Heart left ventricle (tissue), 16 donors: ENCODE measurements around the gene HS6ST1. TPM values are rescaled to one million over a fixed set of nuclear protein-coding genes. Genes with fewer than 3 reads are reported as not detected.

Experiments used
- ATAC-seq, 4 donors: fragments of 200-7000 bp; cut with Tn5 transposase; one replicate each; pipeline ENCODE4 v1.9.1; 2020 to 2022; ENCODE audit warnings: moderate library complexity in 4 of 4, mild to moderate bottlenecking in 3 of 4, moderate number of reproducible peaks in 1 of 4
- DNase-seq, 5 donors: peaks; one replicate each; pipeline ENCODE4 v3.0.0-alpha.2; 2020
- H3K27ac ChIP-seq, 12 donors: fragments of 200-600 bp; sonication (generic) in 4 of 12; one replicate each; pipeline versions ENCODE4 v1.5.0 to v1.8.0; 2016 to 2022; ENCODE audit warnings: mild to moderate bottlenecking in 2 of 12
- H3K27me3 ChIP-seq, 9 donors: fragments of 200-600 bp; sonication (generic) in 2 of 9; one replicate each; pipeline versions ENCODE4 v1.5.1 to v1.8.0; 2016 to 2022; ENCODE audit warnings: mild to moderate bottlenecking in 3 of 9
- H3K36me3 ChIP-seq, 9 donors: fragments of 200-600 bp; sonication (generic) in 2 of 9; one replicate each; pipeline versions ENCODE4 v1.5.0 to v1.8.0; 2018 to 2022; ENCODE audit warnings: mild to moderate bottlenecking in 2 of 9
- H3K4me1 ChIP-seq, 12 donors: fragments of 200-600 bp; sonication (generic) in 4 of 12; one replicate each; pipeline versions ENCODE4 v1.5.0 to v1.8.0; 2016 to 2022; ENCODE audit warnings: mild to moderate bottlenecking in 3 of 12
- H3K4me3 ChIP-seq, 12 donors: fragments of 200-600 bp; sonication (generic) in 4 of 12; one replicate each; pipeline versions ENCODE4 v1.5.0 to v1.8.0; 2017 to 2022; ENCODE audit warnings: mild to moderate bottlenecking in 9 of 12, moderate library complexity in 4 of 12
- H3K9me3 ChIP-seq, 12 donors: fragments of 200-600 bp; sonication (generic) in 4 of 12; one replicate each; pipeline versions ENCODE4 v1.5.0 to v1.8.0; 2016 to 2022; ENCODE audit warnings: mild to moderate bottlenecking in 1 of 12
- CTCF ChIP-seq, 12 donors: fragments of 200-600 bp; sonication (generic) in 4 of 12; IDR thresholded peaks; one replicate each; pipeline versions ENCODE4 v1.5.0 to v1.8.0; 2018 to 2022; ENCODE audit warnings: antibody characterized with exemption in 12 of 12, mild to moderate bottlenecking in 5 of 12
- POLR2A ChIP-seq, 2 donors: fragments of 450-650 bp; IDR thresholded peaks; one replicate each; pipeline ENCODE4 v1.6.1; 2017; ENCODE audit warnings: antibody characterized with exemption in 2 of 2, mild to moderate bottlenecking in 2 of 2, moderate library complexity in 2 of 2
- WGBS, 4 donors: extraction: QIAGEN DNeasy Blood & Tissue Kit in 2 of 4; methylation state at CpG; one replicate each; pipeline versions ENCODE4 v1.1.5 to v1.1.7; 2013 to 2018; 5-methylcytosine and 5-hydroxymethylcytosine counted together
- intact Hi-C, 10 donors: fragments of 100-400 bp; cut with DNase I; formaldehyde crosslinking; loops; one replicate each; pipeline versions ENCODE4 v1.11.1 to v1.14.2; 2022
- polyA plus RNA-seq, 2 donors: library from polyadenylated mRNA; stranded (reverse); fragments of 200-250 nt; gene quantifications; one replicate each; pipeline ENCODE4 v1.2.3, GENCODE V29; 2013
- total RNA-seq, 9 donors: library from RNA; depleted of rRNA in 2 of 9; stranded (reverse); fragments of >200 nt in 2 of 9; fragmentation: NEBNext Ultra II Directional in 3 of 9; extraction: Animal tissue kit (Norgen Biotek cat#: 25700) in 3 of 9; gene quantifications; one replicate each; pipeline versions ENCODE4 v1.1.0 to v1.2.4, GENCODE V29; 2016 to 2023
- donor health status: ischemic (EF 13 %, LVEDD 7.1; RV severe dilation, severe dysfunction).
- donor health status: healthy with polysubstance abuse.
- donor health status: DM: no; HTN: yes; CAD: no.
- donor health status: DM: no; HTN: no; CAD: no.
- donor health status: ischemic (EF 25% LVEDD 6.9; RV normal size, moderate dysfunction).
- donor health status: ischemic (EF 25% LVEDD 5.7; RV mildly dilated, moderate dysfunction).
- donor health status: healthy.
- donor health status: DM: yes; HTN: yes; CAD: no.
- donor health status: ischemic (EF 35%, LVEDD 5.7; RV mildly dilated, moderate dysfunction).
- donor health status: nonischemic (EF 11% LVEDD 7.7; RV severe dilation, severe dysfunction).
- donor health status: DM: yes; HTN: yes; CAD: no.
- donor health status: PGD.
- donor health status: ischemic (EF 29% LVEDD 5.4; RV normal size, mild dysfunction).
- donor health status: nonischemic (EF 23%, LVEDD 6.1; RV moderate dilation, normal function).

Gene HS6ST1
- total and polyA plus RNA-seq, 11 donors, result 15.6 to 87.3 (median 24.9) TPM

DNA sequence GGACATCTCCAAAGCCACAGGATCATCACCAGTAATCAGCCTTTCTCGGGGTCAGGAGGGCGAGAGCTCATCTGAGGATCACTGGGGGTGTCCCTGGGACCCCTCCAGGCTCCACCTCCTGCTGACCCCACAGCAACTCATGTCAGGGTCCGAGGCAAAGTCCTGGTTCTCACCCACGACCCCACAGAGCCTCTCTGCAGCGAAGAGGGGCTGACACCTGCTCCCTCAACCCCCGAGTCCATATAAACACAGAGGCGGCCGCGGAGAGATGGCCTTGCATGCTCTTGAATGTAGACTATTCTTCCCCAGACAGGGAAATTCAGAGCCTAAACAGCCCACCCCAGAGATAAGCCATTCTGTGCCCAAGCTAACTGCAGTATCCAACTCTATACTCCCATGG, 29.9 kb downstream of the HS6ST1 start:
- peaks cover 0 to 66% (median 18%) of the 10 kb centered on the region in 12 donors for H3K4me1 ChIP-seq
- DNase-seq, result peak in 3 of 5 donors; percentile 10 to 50 (median 12)
- TF ChIP-seq CTCF (IDR thresholded peaks at IDR 0.05), result no peak
- no peak for ATAC-seq
- no peaks in the 10 kb centered on the region for H3K9me3 ChIP-seq
- peaks cover 0 to 3% (median 0%) of the 10 kb centered on the region in 9 donors for H3K36me3 ChIP-seq
- intact Hi-C loops, result no loop called here
- no peaks in the 10 kb centered on the region for H3K27me3 ChIP-seq
- no peak overlapping the region for H3K4me3 ChIP-seq
- no peak overlapping the region for H3K27ac ChIP-seq
- 89 to 97% (median 95%) methylated on average over 4 to 9 of the region's 9 CpGs for WGBS, 4 donors

DNA sequence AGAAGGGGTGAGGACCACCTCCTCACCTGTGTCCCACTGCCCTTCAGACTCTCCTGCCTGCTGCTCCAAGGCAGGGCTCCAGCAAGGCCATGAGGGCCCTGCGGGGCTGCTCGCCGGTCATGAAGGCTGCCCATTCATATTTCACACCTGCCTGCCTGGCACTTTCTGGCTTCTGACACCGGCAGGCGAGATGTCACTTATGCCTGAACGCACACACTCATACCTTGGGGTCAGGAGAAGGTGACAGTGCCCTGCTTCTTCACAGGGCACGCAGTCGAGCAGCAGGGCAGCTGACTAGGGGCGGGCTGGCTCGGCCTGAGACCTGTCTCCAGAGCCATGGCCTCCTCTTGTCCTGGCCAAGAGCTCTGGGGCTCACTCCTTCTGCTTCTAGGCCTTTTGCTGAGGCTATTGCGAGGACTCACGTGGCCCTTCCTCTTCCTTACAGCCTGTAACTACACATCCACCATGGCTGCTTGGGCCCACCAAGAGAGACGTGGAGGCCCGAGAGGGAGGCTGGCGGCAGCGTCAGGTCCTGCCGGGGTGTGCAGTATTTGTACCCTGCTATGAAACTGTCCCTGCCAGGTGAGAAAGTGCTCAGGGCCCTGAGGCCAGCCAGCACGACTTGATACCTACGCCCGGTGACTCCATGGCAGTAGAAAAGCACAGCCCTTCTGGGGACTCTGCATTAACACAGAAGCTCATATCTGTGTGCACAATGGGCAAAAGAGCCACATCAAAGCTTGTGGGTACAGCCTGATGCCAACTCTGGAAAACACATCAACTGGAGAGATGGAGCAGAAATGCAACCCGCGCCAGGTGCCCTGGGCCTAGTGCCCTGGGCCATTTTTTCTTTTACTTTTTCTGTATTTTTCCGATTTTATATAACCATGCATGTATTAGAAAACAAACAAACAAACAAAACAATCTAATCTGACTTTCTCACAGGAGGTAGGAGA, 30.6 kb downstream of the HS6ST1 start:
- no peaks in the 10 kb centered on the region for H3K27me3 ChIP-seq
- peaks cover 0 to 3% (median 0%) of the 10 kb centered on the region in 9 donors for H3K36me3 ChIP-seq
- H3K9me3 ChIP-seq, result no peaks in the 10 kb centered on the region
- no peak overlapping the region for H3K27ac ChIP-seq
- WGBS, 4 donors, result 90 to 96% (median 92%) methylated on average over 15 to 23 of the region's 23 CpGs
- no peak overlapping the region for H3K4me3 ChIP-seq
- DNase-seq (peak in 3 of 5 donors; percentile 11 to 44 (median 20)), ATAC-seq (no peak)
- no peak for TF ChIP-seq CTCF (IDR thresholded peaks at IDR 0.05)
- TF ChIP-seq POLR2A (IDR thresholded peaks at IDR 0.05), result no peak
- H3K4me1 ChIP-seq, result peaks cover 0 to 65% (median 22%) of the 10 kb centered on the region in 12 donors
- intact Hi-C loops, result no loop called here

DNA sequence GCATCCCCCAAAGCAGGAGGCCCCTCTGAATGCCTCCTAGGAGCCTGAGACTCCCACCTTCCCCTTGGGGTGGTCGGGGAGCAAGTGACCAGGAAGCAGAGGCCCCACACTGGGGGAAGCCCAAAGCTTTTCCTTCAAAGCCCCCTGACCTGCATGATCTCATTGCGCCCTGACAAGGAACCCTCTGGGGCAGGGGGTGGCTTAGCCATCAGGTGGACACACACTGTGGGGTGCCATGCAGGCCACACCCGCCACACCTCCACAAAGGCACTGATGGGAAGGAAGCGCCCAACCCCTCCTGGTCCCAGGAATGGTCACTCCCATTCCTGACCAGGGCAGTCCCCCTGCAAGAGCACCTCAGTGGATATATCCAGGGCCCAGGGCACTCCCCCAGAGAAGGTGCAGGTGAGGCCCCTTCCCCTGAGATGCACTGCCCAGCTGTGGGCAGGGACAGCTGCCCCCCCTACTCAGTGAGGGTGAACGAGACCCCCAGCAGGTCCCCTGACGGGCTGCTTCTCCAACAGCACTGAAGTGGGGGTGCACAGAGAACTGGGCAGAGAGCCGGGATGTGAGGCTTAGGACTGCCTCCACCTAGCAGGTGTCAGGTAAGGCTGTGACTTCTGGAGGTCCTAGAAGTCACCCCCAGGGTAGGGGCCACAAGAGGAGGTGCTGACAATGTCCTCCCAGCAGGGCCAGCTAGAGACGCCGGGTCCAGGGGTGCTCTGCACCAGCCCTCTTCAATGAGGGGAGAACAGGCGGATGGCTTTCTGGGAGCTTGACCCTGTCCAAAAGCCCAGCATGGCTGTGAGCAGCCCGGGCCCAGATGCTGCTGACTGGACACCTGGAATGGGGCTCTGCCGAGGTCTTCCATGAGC, 31.5 kb downstream of the HS6ST1 start:
- H3K4me3 ChIP-seq, result no peak overlapping the region
- peak in 3 of 5 donors; percentile 16 to 40 (median 23) for DNase-seq
- WGBS, 4 donors, result 91 to 95% (median 92%) methylated on average over 4 to 12 of the region's 12 CpGs
- peak overlapping the region in 3 of 12 donors; percentile 19 to 45 (median 39) for H3K27ac ChIP-seq
- intact Hi-C loops, result no loop called here
- ATAC-seq, result no peak
- TF ChIP-seq POLR2A (IDR thresholded peaks at IDR 0.05) (no peak), CTCF (IDR thresholded peaks at IDR 0.05) (no peak)
- no peaks in the 10 kb centered on the region for H3K27me3 ChIP-seq
- H3K36me3 ChIP-seq, result peaks cover 0 to 3% (median 0%) of the 10 kb centered on the region in 9 donors
- peaks cover 0 to 65% (median 31%) of the 10 kb centered on the region in 12 donors for H3K4me1 ChIP-seq
- H3K9me3 ChIP-seq, result no peaks in the 10 kb centered on the region
